Measurements from ENCODE around the gene TMPRSS11E.

The TMPRSS11E gene

DNA sequence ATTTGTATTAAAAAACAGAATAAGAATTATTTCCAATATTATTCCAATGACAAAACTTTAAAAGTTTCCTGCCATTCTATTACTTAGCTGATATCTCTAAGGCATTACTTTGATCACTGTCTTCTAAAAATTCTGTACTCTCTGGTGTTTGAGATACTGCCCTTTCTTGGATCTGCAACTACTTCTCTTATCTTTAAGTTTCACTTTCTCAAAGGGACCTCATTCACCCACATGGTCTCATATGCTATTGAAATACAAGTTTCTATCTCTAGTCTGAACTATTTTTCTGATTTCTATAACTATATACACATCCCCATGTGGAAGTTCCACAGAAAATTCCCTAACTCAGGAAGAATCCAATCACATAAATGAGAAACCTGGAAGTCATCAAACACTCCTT, 22.2 kb downstream of the TMPRSS11E start:
- Histone ChIP-seq H3K4me1 (ENCODE audit: low read depth, poor library complexity, severe bottlenecking) (no peaks in the 10 kb centered on the region), H3K9ac (no peak overlapping the region), H3K27ac (no peak overlapping the region), H4K20me1 (ENCODE audit: insufficient read depth) (no peaks in the 10 kb centered on the region), H3K4me3 (IDR thresholded peaks at IDR 0.05; ENCODE audit: insufficient read depth, low read depth, low read length) (no peak overlapping the region), H3K27me3 (ENCODE audit: insufficient read depth, low read depth) (no peaks in the 10 kb centered on the region), H3K4me2 (no peak overlapping the region), H3K36me3 (ENCODE audit: insufficient read depth) (no peaks in the 10 kb centered on the region), H2AFZ (ENCODE audit: low read depth) (no peak overlapping the region), H3K79me2 (ENCODE audit: insufficient read depth, low read depth) (no peaks in the 10 kb centered on the region)
- TF ChIP-seq, protein P1, sequence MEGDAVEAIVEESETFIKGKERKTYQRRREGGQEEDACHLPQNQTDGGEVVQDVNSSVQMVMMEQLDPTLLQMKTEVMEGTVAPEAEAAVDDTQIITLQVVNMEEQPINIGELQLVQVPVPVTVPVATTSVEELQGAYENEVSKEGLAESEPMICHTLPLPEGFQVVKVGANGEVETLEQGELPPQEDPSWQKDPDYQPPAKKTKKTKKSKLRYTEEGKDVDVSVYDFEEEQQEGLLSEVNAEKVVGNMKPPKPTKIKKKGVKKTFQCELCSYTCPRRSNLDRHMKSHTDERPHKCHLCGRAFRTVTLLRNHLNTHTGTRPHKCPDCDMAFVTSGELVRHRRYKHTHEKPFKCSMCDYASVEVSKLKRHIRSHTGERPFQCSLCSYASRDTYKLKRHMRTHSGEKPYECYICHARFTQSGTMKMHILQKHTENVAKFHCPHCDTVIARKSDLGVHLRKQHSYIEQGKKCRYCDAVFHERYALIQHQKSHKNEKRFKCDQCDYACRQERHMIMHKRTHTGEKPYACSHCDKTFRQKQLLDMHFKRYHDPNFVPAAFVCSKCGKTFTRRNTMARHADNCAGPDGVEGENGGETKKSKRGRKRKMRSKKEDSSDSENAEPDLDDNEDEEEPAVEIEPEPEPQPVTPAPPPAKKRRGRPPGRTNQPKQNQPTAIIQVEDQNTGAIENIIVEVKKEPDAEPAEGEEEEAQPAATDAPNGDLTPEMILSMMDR (conservative IDR thresholded peaks at IDR 0.05; ENCODE audit: low read depth, low read length), result no peak

DNA sequence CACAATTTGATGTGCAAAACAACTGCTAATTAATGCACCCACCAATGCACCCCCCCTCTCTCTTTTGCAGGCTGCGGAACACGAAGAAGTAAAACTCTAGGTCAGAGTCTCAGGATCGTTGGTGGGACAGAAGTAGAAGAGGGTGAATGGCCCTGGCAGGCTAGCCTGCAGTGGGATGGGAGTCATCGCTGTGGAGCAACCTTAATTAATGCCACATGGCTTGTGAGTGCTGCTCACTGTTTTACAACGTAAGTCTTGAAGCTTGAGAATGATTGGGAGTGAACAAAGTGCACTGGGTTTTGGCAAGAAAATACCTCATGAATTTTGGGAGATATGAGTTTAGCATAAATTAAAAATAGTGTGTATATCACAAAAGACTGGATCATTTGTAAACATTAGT, 28.9 kb downstream of the TMPRSS11E start:
- no peak overlapping the region for H3K27ac ChIP-seq
- no peak overlapping the region for H3K4me3 ChIP-seq (IDR thresholded peaks at IDR 0.05; ENCODE audit: insufficient read depth, low read depth, low read length)
- H3K4me2 ChIP-seq, result no peak overlapping the region
- H3K27me3 ChIP-seq (ENCODE audit: insufficient read depth, low read depth), result no peaks in the 10 kb centered on the region
- TF ChIP-seq, protein P1 (conservative IDR thresholded peaks at IDR 0.05; ENCODE audit: low read depth, low read length), result no peak
- H4K20me1 ChIP-seq (ENCODE audit: insufficient read depth), result no peaks in the 10 kb centered on the region
- H3K4me1 ChIP-seq (ENCODE audit: low read depth, poor library complexity, severe bottlenecking), result no peaks in the 10 kb centered on the region
- no peak overlapping the region for H2AFZ ChIP-seq (ENCODE audit: low read depth)
- no peaks in the 10 kb centered on the region for H3K79me2 ChIP-seq (ENCODE audit: insufficient read depth, low read depth)
- no peak overlapping the region for H3K9ac ChIP-seq
- no peaks in the 10 kb centered on the region for H3K36me3 ChIP-seq (ENCODE audit: insufficient read depth)

DNA sequence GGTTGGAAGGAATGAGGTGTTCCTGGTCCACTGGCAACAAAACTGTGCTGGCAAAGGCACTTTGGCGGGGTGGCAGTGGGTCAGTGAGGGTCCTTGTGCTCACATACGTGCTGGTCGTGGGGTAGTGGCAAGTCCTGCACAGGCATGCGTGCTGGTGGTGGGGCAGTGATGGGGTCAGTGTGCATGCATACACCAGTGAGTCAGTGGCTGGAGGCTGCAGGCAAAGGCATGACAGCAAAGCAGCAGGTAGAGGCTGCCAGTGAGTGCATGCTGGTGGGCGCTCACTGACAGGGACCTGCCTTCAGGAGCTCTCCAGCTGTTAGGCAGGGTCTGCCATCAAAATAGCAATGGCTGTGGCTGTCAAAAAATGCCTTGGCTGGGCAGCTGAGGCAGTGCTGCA, 42.1 kb downstream of the TMPRSS11E start:
- Histone ChIP-seq H4K20me1 (ENCODE audit: insufficient read depth) (no peaks in the 10 kb centered on the region), H2AFZ (ENCODE audit: low read depth) (no peak overlapping the region), H3K4me3 (IDR thresholded peaks at IDR 0.05; ENCODE audit: insufficient read depth, low read depth, low read length) (no peak overlapping the region), H3K36me3 (ENCODE audit: insufficient read depth) (no peaks in the 10 kb centered on the region), H3K9ac (no peak overlapping the region), H3K79me2 (ENCODE audit: insufficient read depth, low read depth) (no peaks in the 10 kb centered on the region), H3K27ac (no peak overlapping the region), H3K4me2 (no peak overlapping the region), H3K4me1 (ENCODE audit: low read depth, poor library complexity, severe bottlenecking) (no peaks in the 10 kb centered on the region), H3K27me3 (ENCODE audit: insufficient read depth, low read depth) (no peaks in the 10 kb centered on the region)
- TF ChIP-seq, protein P1 (conservative IDR thresholded peaks at IDR 0.05; ENCODE audit: low read depth, low read length), result no peak

DNA sequence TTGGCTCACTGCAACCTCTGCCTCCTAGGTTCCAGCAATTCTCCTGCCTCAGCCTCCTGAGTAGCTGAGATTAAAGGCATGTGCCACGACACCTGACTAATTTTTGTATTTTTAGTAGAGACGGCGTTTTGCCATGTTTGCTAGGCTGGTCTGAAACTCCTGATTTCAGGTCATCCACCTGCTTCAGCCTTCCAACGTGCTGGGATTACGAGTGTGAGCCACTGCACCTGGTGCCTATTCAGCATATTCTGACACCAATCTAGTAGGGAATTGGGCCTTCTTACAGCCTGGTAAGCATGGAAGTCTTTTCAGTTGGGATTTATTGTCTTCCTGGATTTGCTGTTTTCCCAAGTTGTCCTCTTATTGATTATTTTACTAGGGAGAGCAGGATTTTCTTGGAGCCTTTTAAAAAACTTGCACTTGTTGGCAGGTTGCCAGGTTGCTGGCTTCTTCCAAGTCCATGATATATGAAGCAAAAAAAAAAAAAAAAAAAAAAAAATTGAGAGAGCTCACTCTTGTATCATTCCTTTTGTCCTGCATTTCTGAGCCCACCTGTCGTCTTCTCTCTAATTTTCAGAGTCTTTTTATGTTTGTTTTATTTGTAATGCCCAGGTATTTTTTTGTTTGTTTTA, 43.7 kb downstream of the TMPRSS11E start:
- Histone ChIP-seq H3K4me2 (no peak overlapping the region), H3K4me1 (ENCODE audit: low read depth, poor library complexity, severe bottlenecking) (no peaks in the 10 kb centered on the region), H2AFZ (ENCODE audit: low read depth) (no peak overlapping the region), H3K36me3 (ENCODE audit: insufficient read depth) (no peaks in the 10 kb centered on the region), H4K20me1 (ENCODE audit: insufficient read depth) (no peaks in the 10 kb centered on the region), H3K4me3 (IDR thresholded peaks at IDR 0.05; ENCODE audit: insufficient read depth, low read depth, low read length) (no peak overlapping the region), H3K27me3 (ENCODE audit: insufficient read depth, low read depth) (no peaks in the 10 kb centered on the region), H3K79me2 (ENCODE audit: insufficient read depth, low read depth) (no peaks in the 10 kb centered on the region), H3K27ac (no peak overlapping the region), H3K9ac (no peak overlapping the region)
- TF ChIP-seq, protein P1 (conservative IDR thresholded peaks at IDR 0.05; ENCODE audit: low read depth, low read length), result no peak

All from KMS-11 (cell line).